Measurements from ENCODE around the gene MED22.

- TF ChIP-seq REST (IDR thresholded peaks at IDR 0.05; ENCODE audit: low read depth) (no peak), NFIC (IDR thresholded peaks at IDR 0.05) (no peak), TCF12 (IDR thresholded peaks at IDR 0.05; ENCODE audit: low read depth) (no peak), EP300 (IDR thresholded peaks at IDR 0.05; ENCODE audit: borderline replicate concordance) (no peak)
These were observed 42.8 kb upstream of the MED22 start for GRCh38 chr9:133390713-133391112.
